Mucosa of gallbladder (tissue), 1 donor: ENCODE results near the gene CAMTA2. TPM values are rescaled to one million over a fixed set of nuclear protein-coding genes. Genes with fewer than 3 reads are reported as not detected.

Experiments used
- DNase-seq: peaks from one replicate; pipeline ENCODE4 v3.0.0-alpha.2; 2020; ENCODE audit warnings: low spot score
- total RNA-seq: library from RNA; stranded (reverse); gene quantifications from one replicate; pipeline ENCODE4 v1.2.1, GENCODE V29; 2021
- donor health status: DM: no; HTN: no; CAD: no.

CAMTA2 gene
- total RNA-seq, 1 donor from 2014 or later: 68.0 TPM

DNA sequence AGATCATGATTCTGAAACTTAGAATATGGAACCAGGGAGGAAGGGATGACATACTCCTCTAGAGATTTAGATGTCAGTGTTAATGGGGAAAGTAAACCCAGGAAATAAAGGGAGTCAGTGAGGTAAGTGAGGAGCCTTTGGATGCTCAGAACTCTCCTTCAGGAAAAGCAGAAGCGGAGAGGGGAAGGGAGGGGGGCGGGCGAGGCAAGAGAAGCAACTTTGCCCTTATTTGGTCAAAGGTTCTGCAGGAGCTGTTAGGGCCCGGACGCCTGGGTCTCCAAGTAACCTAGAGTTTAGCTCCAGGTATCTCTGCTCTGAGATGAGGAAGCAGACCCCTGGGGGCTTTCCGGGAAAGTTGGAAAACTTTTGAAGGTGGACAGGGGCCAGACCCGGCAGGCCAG lies 40.5 kb downstream of the CAMTA2 start:
- DNase-seq: no peak

DNA sequence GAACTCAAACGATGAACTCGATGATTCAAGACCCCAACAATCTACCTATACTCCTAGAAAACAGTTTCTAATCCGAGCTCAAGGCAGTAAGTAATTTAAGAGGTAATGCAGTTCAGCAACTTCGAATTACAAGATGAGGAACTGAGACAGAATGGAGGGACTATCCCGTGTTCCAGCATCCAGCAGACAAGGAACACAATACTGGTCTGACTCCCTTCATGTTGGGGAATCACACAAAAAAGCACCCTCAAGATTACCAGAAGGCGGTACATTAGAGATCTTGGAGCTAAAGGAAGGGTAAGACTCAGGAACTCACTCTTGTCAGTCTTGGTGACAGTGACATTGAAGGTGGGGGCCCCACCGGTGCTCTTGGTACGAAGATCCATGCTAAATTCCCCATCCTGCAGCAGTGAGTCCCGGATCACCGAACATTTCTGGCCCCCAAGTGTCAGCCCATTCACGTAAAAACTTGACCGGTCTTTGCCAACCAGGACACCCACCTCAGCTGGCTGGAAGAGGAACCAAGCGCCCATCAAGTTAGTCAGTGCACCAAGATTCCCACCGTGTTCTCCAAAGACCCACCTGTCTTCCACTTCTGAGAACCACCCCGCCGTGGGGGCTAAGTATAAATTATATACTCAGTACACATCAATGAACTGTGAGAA lies 41.0 kb downstream of the CAMTA2 start:
- DNase-seq: no peak

DNA sequence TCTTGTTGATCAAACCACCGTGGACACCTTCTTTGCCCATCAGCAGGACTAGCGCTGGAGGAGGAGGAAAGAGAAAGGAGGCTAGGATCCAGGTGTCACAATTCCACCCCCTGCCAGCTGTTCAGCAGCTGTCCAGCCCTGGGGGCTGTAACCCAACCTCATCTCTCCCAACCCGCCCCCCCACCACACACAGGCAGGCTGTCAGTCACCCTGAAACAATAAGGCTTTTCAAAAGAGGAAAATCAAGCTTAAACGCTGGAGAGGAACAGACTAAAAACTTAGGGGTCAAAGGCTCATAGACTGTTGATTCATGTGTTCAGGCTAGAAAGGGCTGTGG lies 41.6 kb downstream of the CAMTA2 start:
- DNase-seq: no peak

DNA sequence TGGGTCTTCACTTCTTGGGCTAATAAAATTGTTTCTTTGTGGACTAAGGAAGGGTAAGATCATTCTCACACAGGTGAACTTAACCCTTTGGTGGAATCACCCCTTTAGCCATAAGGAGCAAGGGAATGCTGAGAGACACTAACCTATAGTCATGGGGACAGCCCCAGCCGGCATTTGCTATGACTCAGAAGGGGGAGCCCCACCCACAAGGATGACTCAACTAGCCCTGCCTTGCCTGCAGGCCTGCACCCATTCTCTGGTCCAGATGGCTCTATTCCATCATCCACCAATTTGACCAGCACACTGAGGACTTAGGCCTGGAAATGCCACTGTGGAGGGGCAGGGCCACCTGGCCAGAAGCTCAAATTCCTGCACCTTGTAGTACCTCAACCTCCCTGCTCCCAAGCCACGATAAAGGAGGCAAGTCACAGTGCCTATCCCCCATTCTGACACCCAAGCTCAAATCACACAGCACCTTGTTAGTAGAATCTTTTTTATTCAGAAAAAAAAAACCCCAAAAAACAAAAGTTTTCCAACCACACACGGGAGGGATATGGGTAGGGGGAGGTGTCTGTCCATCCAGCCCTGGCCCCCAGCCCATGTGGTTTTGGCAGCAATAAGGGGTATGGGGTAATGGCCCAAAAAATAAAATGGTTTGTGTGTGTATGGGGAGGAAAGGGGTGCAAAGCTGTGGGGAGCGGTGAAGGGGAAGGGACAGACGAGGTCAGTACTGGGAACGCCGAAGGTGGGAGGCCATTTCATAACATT lies 42.1 kb downstream of the CAMTA2 start:
- peak; percentile 74 for DNase-seq

DNA sequence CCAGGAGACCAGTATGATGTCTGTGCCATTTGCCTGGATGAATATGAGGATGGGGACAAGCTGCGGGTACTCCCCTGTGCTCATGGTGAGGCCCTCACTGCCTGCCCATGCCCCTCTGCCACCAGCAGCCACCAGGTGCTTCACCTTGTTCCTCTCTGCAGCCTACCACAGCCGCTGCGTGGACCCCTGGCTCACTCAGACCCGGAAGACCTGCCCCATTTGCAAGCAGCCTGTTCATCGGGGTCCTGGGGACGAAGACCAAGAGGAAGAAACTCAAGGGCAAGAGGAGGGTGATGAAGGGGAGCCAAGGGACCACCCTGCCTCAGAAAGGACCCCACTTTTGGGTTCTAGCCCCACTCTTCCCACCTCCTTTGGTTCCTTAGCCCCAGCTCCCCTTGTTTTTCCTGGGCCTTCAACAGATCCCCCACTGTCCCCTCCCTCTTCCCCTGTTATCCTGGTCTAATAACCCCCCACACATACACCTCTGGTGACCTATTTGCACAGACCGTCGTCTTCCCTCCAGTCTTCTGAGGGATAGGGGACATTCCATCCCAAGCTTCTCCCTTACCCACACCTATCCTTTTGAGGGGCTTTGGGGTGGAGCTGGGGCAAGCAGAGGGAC lies 42.8 kb downstream of the CAMTA2 start:
- no peak for DNase-seq

DNA sequence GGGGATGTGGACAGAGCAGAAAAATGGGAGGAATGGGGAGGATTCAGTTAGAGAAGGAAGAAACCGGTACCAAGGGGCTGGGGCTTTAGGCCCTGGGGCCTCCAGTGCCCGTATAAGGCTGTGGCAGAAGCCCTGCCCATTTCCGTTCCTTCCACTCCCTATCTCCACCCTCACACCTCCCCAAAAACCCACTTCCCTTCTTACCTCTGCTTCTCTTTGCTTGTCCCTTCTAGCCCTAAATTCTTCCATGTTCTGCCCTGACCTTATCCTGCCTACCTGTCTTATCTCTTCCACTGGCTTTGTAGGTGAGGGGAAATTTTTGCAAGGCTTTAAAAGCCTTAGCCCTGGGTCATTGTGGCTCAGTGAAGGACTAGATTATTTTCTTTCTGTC lies 43.3 kb downstream of the CAMTA2 start:
- no peak for DNase-seq

DNA sequence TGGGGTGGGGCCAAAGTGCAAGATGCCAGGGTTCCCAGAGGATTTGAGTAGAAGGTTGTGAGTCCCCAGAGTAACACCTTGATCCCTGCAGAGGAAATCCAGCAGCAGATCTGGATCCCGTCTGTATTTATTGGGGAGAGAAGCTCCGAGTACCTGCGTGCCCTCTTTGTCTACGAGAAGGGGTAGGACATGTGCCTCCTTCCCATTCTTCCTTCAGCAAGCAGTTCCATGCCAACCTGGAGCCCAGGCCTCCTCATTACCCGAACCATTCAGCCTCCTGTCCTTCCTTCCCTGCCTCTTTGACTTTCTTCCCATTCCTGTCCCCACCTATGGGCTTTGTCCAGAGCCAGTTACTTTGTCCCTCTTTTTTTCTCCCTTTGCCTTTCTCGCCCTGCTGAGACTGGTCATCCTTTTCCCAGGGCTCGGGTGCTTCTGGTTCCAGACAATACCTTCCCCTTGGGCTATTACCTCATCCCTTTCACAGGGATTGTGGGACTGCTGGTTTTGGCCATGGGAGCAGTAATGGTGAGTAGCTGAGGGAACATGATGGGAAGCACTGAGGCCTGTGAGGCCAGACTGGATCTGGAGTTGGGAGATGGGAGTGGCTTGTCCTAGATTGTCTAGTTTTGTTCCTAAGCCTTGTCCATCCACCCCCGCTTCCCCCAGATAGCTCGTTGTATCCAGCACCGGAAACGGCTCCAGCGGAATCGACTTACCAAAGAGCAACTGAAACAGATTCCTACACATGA lies 44.5 kb downstream of the CAMTA2 start:
- no peak for DNase-seq

DNA sequence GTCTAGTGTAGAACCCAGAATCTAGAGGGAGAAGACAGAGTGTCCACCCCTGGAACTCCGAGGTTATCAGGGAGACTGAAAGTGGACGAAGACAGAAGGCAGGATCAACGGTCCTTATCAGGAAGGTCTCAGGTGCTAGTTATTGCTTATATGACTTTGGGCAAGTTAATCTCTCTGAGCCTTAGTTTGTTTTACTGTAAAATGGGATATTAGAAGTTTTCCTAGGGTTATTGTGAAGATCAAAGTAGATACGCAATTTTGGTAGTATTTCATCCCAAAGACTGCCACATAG lies 46.2 kb downstream of the CAMTA2 start:
- no peak for DNase-seq

DNA sequence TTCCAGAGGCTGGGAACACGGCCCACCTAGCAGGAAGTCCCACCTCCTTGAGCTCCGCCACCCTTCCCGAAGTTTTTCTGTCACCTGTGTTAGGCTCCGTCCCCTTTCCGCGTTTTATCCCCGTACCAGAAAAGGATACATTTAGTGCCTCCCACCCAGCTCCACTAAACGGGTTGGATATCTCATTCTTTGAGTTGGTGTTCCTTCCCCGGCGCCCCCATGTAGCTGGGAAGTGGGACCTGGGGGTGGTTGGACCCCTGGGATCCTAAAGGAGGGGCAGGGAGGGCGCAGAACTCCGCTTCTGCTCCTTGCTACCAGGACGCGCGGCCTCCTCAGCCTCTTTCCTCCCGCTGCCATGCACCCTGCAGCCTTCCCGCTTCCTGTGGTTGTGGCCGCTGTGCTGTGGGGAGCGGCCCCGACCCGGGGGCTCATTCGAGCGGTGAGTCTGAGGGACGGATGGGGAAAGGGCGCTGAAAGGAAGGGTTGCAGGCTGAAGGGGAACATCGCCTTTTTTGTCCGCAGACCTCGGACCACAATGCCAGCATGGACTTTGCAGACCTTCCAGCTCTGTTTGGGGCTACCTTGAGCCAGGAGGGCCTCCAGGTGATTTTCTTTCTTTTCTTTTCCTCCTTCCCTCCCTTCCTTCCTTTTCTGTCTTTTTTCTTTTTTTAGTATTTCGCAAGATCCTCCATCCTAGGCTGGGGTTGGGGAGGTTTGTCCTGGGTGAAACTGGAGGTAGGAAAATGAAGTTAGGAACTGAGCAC lies 46.7 kb downstream of the CAMTA2 start:
- peak; percentile 82 for DNase-seq

DNA sequence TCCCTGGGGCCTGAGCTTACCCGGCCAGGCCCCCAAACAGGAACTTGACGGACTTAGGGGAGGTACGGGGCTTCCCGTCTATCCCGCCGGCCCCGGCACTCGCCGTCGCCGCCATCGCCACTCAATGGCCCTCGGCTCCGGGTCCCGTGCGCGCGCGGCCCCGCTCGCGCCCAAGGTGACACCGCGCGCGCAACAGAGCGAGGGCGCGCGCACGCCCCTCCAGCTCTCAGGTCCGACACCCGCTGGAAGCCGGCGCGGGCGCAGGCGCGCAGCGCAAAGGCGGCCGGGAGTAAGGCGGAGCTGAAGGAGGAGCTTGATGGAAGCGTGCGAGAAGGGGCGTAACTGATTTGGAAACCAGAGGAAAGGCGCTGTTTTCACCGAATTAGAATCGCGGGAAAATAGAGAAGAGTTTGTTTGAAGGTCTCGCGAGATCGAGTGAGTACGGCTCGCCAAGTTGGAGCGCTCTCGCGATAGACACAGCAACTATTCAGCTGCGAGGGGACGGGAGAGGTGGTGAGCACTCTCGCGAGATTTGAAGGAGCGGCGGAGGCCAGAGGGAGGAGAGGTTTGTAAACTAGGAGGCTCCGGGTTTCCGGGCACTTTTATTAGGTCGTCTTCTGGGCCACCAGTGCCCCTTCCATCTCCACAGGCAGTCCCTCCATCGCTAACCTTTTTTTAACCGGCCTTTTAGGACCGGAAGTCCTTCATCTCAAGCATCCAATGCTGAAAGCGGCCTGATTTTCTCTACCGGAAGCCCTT lies 47.5 kb downstream of the CAMTA2 start, which contains the start of the genes RNF167 and SLC25A11:
Gene RNF167, plus strand, starts transcription at position 473 of the 759 bp plus-strand sequence. CDS start 642 bp downstream, outside the sequence.
Gene SLC25A11, minus strand, starts transcription at position 251 of the 759 bp plus-strand sequence. Its CDS starts 136 bp downstream, at position 115.
- peak; percentile 97 for DNase-seq

DNA sequence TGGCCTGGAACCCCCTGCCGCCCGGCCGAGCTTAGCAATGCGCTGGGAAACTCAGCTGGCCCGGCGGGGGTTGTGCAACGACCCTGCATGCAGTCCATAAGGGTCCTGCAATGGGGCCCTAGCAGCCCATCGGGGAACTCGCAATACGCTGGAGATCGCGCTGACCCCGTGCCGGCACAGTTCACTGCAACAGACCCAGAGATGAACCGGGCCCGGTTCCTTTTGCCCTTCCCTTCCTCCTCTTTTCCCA lies 48.0 kb downstream of the CAMTA2 start:
- no peak for DNase-seq

DNA sequence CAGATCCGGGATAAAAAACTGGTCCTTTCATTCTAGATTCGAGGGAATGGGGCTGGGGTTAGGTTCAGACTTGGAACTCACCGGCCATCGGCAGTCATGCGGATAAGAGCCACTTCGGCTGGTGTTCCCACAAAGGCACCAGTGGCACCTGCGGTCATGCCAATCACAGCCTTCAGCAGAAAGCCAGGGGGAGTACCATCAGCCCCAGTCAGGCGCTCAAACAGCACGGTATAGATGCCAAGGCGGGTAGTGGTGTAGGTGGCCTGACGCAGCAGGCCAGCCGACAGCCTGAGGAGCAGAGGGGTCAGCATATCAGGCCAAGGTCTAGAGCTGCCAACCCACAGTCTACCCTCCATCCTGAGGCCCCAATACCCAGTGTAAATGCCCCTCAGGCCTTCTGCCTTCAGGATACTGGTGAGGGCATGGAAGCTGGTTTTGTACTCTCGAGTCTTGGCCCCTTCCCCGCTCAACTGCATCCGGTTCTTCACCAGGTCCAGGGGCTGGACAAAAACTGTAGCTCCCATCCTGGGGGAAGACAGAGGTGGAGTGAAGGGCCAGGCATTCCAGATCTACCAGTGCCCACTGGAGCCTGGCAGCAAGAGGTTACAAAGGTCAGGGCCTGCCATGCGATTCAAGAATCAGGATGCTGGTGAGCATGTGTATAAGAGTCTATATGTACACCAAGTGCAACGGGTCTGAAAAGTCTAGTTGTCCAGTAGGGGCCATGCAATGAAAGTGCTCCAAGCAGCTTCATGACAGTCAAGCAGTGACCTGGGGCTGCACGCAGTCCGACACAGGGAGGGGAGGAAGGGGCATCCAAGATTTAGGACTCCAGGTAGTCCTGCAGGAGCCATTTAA lies 48.6 kb downstream of the CAMTA2 start:
- DNase-seq: no peak

DNA sequence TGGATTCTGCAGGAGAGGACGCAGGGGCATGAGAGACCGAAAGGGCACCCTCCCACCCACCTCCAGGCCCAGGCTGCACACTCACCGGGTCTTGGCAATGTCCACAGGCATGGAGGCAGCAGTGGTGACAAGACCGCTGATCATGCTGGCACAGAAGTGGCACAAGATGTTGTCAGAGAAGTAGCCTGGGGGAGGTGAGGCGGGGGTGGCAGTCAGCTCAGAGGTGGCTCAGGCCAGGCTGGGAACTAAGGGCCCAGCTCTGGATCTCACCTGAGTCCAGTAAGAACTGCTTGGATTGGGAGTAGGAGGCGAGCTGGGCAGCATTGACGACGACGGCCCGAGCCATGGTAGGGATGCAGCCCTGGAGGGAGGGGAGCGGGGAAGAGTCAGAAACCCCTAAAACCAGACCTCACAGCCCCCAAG lies 49.4 kb downstream of the CAMTA2 start:
- no peak for DNase-seq

DNA sequence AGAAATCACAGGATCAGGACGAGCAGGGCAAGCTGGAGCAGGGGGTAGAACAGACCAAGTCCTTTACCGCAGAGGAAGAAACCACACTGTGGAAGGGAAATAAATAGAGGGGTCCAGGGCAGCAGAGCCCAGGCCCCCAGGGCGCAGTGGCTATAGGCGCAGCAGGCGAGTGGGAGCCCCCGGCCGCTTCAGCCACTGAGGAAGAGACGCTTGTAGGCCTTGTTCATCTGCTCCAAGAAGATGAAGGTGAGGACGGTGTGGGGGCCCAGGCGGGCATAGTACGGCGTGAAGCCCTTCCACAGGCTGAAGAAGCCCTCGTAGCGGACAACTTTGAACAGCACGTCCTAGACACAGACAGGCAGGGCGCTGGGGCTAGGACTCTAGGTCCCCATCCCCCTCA lies 49.9 kb downstream of the CAMTA2 start:
- no peak for DNase-seq

DNA sequence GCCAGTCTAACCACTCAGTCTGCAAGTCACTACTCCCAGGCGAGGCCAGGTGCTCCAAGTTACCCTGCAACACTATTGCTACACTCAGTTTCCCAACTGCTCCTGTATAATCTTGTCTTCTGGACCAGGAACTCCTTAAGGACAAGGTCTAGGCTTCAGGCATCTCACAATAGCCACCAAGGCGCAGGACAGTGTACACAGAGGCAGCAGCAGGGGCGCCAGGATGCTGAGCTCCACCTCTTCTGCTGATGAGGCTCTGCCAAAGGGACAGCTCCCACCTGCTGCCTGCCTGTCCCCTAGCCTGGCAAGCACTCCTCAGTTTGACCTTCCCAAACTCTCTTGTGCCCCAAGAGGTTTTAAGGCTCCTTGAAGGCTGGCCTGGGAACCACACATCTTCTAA lies 51.0 kb downstream of the CAMTA2 start:
- DNase-seq: no peak

DNA sequence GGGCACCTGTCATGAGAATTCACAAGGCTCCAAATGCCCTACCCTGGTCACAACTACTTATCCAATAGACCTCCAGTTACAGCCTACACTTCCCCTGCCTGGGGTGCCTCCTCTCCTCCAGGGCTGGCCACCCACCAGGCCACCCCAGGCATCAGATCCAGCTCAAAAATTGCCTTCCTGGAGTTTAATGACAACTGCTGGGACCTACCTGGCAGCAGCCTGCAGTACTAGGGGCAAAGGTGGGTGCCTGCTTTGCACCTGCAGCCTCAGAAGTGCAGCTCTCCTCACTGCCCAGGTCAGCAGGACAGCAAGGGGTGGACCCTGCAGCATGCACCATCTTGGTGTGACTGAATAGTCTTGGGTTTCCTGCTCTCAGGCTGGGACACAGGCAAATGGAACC lies 51.8 kb downstream of the CAMTA2 start:
- DNase-seq: no peak

DNA sequence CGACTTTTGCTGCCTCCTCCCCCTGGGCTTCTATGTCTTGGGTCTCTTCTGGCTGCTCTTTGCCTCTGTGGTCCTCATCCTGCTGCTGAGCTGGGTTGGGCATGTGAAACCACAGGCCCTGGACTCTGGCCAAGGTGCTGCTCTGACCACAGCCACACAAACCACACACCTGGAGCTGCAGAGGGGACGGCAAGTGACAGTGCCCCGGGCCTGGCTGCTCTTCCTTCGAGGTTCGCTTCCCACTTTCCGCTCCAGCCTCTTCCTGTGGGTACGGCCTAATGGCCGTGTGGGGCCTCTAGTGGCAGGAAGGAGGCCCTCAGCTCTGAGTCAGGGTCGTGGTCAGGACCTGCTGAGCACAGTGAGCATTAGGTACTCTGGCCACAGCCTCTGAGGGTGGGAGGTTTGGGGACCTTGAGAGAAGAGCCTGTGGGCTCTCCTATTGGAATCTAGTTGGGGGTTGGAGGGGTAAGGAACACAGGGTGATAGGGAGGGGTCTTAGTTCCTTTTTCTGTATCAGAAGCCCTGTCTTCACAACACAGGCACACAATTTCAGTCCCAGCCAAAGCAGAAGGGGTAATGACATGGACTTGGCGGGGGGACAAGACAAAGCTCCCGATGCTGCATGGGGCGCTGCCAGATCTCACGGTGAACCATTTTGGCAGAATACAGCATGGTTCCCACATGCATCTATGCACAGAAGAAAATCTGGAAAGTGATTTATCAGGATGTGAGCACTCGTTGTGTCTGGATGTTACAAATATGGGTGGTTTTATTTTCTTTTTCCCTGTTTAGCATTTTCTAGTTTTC lies 53.1 kb downstream of the CAMTA2 start:
- no peak for DNase-seq

DNA sequence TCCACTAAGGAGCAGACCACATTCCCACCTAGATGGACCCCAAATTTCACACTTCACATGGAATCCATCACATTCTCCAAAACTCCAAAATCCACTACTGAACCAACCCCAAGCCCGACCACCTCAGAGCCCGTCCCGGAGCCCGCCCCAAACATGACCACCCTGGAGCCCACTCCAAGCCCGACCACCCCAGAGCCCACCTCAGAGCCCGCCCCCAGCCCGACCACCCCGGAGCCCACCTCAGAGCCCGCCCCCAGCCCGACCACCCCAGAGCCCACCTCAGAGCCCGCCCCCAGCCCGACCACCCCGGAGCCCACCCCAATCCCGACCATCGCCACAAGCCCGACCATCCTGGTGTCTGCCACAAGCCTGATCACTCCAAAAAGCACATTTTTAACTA lies 53.8 kb downstream of the CAMTA2 start:
- no peak for DNase-seq

DNA sequence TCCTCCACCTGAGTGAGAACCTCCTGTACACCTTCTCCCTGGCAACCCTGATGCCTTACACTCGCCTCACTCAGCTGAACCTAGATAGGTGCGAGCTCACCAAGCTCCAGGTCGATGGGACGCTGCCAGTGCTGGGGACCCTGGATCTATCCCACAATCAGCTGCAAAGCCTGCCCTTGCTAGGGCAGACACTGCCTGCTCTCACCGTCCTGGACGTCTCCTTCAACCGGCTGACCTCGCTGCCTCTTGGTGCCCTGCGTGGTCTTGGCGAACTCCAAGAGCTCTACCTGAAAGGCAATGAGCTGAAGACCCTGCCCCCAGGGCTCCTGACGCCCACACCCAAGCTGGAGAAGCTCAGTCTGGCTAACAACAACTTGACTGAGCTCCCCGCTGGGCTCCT lies 54.7 kb downstream of the CAMTA2 start:
- DNase-seq: no peak
